ENCODE results near the gene GLOD5.
"Not testable (repeated sequence)": the region's sequence is repeated elsewhere in the genome, so short reads cannot be mapped to it uniquely, and the experiment has no call there.

Gene GLOD5

DNA sequence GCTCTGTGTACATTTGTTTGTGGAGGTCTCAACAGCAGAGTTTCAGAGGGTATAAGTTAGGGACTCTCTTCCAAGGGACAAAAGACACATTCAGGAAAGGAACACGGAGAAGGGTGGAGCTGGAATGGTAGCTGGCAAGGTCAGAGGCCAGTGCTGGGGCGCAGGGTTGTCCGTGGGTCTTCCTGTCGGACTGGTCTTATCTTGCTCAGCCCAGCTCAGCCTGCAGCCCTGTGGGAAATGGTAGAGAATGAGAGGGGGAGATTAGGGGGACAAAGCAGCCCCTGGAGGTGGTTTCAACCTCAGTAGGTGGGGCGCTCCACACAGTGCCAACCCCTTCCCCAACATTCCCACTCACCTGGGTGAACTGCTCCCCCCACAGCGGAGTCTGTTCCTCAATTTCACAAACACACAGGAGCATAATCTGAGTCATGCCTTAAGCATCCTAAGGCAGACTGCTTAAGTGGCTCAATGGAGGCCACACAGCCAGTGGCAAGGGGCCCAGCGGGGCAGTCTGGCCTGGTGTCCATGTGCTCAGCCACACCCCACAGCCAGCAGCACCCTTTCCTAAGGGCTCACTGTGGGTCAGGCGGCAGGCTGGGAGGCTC is 33.5 kb downstream of the GLOD5 start:
- DNase-seq = no peak

DNA sequence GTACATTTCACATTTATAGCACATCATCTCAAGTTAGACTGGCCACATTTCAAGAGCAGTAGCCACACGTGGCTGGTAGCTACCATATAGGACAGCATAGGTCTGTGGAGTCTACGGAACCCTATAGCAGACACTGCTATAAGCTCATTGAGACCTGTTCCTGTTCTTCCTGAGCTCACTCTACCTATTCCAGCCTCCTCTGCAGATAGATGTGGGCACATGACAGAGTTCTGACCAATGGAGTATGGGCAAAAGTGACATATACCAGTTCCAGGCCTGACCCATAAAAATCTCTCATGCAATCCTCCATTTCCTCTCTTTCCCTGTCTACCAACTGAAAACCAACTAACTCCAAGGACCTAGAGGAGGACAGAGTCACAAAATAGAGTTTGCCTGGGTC is 36.8 kb downstream of the GLOD5 start:
- no peak for DNase-seq

DNA sequence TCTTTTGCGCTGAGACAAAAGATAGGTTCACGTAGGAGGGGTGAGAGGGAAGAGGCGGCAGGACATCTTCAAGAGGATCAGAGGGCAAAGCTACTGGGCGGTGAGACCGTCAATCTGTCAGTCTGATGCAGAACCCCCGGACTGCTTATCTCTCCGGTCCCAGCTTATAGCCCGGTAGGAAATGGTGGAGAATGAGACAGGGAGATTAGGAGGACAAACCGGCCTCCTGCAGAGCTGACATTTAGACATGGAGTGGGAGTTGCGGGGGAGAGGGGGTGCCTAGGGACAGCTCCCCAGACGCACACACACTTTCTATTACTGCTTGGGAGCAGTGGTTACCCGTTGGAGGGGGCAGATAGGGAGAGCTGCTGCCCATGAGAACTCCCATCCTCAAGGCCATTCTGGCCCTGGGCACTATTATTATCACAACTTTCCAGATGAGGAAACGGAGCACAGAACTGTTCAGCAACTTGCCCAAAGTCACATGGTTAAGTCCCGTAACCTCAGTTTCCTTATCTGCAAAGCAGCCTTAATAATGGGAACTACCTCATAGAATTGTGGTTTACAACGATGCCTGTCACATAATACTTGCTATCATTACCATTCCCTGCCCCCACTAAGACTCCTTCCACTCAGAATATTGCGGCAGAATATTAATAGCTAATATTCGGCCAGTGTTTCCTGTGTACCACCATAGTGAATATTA is 39.2 kb downstream of the GLOD5 start:
- DNase-seq = no peak

DNA sequence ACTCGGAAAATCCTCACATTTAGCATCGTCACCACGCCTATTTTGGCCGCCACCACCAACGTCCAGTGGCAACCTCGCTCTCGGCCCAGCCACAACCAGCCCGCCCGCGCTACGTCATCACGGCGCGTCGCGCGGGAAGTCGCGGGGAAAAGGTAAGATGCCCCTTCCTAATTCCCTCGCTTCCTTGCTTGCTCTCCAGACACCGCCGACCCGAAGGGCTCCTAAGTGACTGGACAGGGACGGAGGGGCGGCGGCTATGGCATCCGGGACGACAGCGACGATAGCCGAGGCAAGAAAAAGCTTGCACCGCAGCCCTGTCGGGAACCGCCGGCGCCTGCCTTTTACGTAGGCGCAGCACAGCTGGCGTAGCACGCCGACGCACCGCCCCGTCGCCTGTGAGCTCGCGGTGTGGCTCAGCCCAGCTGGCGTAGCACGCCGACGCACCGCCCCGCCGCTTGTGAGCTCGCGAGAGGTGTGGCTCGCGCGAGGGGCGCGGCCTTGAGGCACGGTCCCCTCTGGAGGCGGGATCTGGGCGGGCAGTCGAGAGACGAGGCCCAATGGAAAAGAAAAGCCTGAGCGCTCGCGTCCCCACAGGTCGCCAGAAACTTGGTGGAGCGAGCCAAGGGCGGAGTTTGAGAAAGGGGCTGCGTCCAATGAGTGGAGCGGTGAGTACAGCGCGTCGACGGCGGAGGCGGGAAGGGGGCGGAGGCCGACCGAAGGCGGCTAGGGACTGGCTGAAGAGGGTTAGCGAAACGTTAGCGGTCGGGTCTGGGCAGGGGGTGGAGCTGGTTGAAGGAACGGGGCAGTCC is 39.9 kb downstream of the GLOD5 start, which contains the start of gene HDAC6:
Gene HDAC6, plus strand, starts transcription at position 788 of the 809 bp plus-strand sequence. CDS start 626 bp downstream, outside the sequence.
- DNase-seq = peak; percentile 98 to 99

DNA sequence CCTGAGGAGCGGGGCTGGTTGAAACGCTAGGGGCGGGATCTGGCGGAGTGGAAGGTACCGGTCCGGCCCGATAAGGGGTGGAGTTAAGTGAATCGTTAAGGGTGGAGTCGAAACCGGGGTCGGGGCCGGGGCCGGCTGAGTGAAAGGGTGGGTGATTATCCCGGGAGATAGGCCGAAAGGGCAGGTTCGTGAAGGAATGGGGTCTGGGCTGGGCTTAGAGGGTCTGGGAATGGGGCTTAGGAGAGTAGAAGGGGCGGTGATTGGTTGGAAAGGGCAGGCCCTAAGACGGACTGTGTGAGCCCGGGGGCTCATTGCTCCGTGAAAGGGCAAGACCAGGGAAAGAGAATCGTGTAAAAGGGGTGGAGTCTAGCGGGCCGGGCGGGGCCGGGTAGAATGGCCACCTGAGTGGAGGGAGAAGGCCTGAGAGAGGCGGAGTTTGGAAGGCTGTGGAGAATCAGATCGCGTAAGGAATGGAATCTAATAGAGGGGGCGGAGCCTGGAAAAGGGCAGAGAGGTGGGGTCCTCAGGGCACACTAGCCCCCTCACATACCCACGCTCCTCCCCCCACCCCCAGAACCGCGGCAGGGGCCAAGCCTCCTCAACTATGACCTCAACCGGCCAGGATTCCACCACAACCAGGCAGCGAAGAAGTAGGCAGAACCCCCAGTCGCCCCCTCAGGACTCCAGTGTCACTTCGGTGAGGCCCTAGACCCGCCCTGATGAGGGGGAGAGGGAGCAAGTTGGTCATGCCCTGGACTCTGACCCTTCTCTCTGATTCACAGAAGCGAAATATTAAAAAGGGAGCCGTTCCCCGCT is 40.8 kb downstream of the GLOD5 start:
- peak; percentile 72 to 79 for DNase-seq

DNA sequence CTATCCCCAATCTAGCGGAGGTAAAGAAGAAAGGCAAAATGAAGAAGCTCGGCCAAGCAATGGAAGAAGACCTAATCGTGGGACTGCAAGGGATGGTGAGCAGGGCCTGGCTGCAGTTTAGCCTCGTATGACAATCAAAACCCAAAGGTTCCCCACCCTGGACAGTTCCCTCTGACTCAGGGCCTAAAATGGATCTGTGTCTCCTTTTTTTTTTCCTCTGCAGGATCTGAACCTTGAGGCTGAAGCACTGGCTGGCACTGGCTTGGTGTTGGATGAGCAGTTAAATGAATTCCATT is 41.3 kb downstream of the GLOD5 start:
- no peak for DNase-seq

DNA sequence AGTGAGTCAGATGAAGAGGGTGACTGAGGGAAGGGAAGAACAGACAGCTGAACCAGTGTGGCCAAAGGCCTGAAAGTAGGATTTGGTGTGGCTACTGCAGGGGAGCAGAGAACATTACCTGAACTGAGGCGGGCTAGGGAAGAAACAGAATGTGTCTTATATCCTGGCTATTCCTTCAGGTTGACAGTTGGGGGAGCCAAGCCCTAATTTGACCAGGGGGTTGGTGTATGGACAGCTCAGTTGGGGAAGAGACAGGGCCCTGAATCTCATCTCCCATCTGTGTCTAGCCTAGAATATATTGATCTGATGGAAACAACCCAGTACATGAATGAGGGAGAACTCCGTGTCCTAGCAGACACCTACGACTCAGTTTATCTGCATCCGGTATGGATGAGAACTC is 44.5 kb downstream of the GLOD5 start:
- DNase-seq = no peak

DNA sequence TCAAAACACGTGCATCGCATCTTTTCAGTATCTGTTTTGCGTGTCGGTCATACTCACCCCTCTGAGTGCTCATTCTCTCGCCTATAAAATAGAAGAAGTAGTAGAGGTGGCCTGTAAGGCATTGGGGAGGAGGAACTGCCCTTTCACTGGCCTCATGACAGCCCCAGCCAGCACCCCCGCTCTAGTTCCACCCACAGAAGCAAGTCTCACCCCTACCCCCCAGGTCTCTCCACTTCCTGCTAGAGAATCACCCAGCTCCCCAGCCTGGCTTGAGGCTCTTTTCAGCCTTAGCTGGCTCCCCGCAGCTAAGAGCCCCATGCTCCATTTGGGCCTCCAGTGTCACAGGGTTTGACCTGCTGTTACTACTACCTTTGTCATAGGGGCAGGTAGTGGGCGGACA is 52.1 kb downstream of the GLOD5 start:
- no peak for DNase-seq

DNA sequence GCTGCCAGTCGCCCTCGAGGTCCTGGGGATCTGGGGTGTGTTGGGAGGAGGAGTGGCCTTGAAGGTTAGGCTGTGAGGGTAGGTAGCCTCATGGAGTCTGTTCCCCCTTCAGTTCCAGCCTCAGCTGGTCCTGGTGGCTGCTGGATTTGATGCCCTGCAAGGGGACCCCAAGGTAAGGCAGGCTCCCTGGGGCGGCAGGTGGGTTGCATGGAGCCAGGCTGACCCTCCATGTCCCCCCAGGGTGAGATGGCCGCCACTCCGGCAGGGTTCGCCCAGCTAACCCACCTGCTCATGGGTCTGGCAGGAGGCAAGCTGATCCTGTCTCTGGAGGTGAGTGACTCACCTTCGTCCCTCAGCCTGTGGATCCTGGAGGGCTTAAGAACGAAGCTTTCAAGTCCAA is 53.2 kb downstream of the GLOD5 start:
- no peak for DNase-seq

DNA sequence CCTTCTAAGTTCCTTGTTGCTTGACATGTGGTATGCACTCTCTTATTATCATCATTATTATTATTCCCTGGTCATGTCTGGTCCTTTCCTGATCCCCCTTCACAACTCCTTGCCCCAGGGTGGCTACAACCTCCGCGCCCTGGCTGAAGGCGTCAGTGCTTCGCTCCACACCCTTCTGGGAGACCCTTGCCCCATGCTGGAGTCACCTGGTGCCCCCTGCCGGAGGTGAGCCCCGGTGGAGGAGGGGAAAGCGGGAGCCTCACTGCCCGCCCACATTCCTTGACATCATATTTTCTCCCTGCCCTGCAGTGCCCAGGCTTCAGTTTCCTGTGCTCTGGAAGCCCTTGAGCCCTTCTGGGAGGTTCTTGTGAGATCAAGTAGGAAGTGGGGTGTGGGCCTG is 53.7 kb downstream of the GLOD5 start:
- no peak for DNase-seq

DNA sequence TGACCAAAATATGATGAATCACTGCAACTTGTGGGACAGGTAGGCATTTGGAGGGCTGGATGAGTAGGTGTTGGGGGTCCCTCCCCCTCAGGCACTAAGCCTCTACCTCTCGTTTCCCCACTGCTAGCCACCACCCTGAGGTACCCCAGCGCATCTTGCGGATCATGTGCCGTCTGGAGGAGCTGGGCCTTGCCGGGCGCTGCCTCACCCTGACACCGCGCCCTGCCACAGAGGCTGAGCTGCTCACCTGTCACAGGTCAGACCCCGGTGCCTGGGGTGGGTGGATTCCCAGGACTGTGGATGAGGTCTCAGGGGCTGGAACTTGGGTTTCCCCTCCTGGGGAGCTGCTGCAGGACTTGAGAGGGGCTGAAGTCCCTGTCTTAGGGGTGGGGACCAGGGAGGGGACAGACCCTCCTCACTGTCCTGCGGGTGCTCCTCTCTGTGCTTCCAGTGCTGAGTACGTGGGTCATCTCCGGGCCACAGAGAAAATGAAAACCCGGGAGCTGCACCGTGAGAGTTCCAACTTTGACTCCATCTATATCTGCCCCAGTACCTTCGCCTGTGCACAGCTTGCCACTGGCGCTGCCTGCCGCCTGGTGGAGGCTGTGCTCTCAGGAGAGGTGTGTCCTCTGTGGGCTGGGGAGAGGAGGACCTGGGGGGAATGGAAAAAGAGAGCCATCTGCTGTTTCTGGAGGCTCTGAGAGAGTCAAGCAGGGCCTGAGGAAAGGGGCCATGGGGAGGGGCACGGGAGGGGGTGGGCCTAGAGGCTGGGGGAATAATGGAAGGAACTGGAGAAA is 54.7 kb downstream of the GLOD5 start:
- DNase-seq = no peak

DNA sequence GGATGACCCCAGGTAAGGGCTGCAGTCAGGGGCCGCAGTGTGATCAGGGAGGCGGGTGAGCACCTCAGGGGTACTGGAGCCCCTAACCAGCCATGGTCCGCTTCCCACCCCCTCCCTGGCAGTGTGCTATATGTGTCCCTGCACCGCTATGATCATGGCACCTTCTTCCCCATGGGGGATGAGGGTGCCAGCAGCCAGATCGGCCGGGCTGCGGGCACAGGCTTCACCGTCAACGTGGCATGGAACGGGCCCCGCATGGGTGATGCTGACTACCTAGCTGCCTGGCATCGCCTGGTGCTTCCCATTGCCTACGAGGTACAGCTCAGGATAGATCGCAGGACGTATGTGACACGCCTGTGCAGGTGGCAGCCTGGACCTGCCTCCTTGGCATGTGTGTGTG is 56.6 kb downstream of the GLOD5 start:
- no peak for DNase-seq

DNA sequence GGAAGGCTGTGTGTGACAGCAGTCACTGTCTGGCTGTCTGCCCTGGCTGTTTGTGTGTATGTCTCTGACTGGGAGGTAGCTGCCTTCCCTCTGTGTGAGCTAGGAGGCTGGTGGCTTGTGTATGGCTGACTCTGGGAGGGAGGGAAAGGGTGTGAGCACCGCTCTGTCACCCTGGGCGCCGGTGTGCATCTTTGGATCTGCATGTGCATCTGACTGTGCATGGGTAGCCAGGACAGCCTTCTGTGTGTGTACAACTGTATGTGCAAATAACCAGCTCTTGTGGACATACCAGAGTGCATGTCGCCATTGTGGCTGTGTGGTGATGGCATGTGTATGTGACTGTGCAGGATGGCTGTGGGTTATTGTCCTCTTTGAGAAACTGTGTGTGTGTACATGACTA is 57.3 kb downstream of the GLOD5 start:
- DNase-seq = no peak

DNA sequence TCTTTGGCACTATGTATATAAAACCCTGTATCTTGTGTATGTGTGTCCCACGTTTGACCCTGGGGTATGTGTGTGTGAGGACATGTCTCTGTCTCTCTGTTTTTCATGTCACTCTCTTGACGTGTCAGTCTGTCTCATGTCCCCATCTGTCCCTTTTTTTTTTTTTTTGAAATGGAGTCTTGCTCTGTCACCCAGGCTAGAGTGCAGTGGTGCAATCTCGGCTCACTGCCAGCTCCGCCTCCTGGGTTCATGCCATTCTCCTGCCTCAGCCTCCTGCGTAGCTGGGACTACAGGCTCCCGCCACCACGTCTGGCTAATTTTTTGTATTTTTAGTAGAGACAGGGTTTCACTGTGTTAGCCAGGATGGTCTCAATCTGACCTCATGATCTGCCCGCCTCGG is 57.8 kb downstream of the GLOD5 start:
- not testable (repeated sequence) for DNase-seq

DNA sequence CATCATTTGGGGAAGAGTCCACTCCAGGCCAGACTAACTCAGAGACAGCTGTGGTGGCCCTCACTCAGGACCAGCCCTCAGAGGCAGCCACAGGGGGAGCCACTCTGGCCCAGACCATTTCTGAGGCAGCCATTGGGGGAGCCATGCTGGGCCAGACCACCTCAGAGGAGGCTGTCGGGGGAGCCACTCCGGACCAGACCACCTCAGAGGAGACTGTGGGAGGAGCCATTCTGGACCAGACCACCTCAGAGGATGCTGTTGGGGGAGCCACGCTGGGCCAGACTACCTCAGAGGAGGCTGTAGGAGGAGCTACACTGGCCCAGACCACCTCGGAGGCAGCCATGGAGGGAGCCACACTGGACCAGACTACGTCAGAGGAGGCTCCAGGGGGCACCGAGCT is 61.5 kb downstream of the GLOD5 start:
- no peak for DNase-seq

Data from CD4-positive, alpha-beta T cell treated with Interleukin-4 for 1 hour (primary cell).